Endothelial cell of umbilical vein (primary cell): ENCODE results near the gene PPP3CA. TPM values are rescaled to one million over a fixed set of nuclear protein-coding genes. Genes with fewer than 3 reads are reported as not detected.
A peak's percentile ranks its signal among the peaks of the same experiment; 100 is the strongest.

Experiments
- BruUV-seq: library from RNA; stranded (reverse); fragments of 400-500 nt; replicated peaks from 2 replicates; lab custom pipeline; 2021; lab: Mats Ljungman, UMichigan
- CTCF ChIA-PET: fragments of 300-600, 350-600 bp; sonication (Branson Sonifier 250); formaldehyde crosslinking; loops from one replicate; lab custom pipeline; 2021; ENCODE audit warnings: antibody characterized with exemption, inconsistent platforms; lab: Charles Lee
- POLR2A ChIA-PET: fragments of 300-600, 350-600 bp; sonication (Branson Sonifier 250); formaldehyde crosslinking; loops from one replicate; lab custom pipeline; 2021; ENCODE audit warnings: antibody characterized with exemption, inconsistent platforms; lab: Charles Lee
- DNase-seq: peaks from one replicate; pipeline ENCODE4 v3.0.0-alpha.2; 2011; ENCODE audit warnings: low read depth, low spot score
- FAIRE-seq: peaks from 2 replicates; lab custom pipeline; 2011; peaks lifted over from hg19 to GRCh38; lab: Jason Lieb, UNC
- H2AFZ ChIP-seq: 2 replicates; pipeline ENCODE4 v1.6.0; 2012; ENCODE audit warnings: low read depth, low read length, control low read depth, inconsistent platforms
- H3K27ac ChIP-seq: 2 replicates; pipeline ENCODE4 v1.5.1; 2011; ENCODE audit warnings: low read depth, mild to moderate bottlenecking, control low read depth, low read length, moderate library complexity; ENCODE audit not compliant: insufficient read depth
- H3K27me3 ChIP-seq, 2 experiments: 2 replicates each; pipeline versions ENCODE4 v1.6.0 to v1.6.1; 2011; ENCODE audit warnings: low read length in 2 of 2, mixed read lengths in 1 of 2; ENCODE audit not compliant: control insufficient read depth in 2 of 2, insufficient read depth in 2 of 2
- H3K36me3 ChIP-seq, 2 experiments: 2 replicates in 1 of 2; 3 replicates in 1 of 2; pipeline ENCODE4 v1.5.1; 2011; ENCODE audit warnings: low read length in 2 of 2, mild to moderate bottlenecking in 1 of 2, moderate library complexity in 1 of 2; ENCODE audit not compliant: control insufficient read depth in 2 of 2, insufficient read depth in 2 of 2; ENCODE audit errors: extremely low read depth in 1 of 2
- H3K4me1 ChIP-seq: 3 replicates; pipeline ENCODE4 v1.5.1; 2011; ENCODE audit warnings: mild to moderate bottlenecking, low read length; ENCODE audit not compliant: control insufficient read depth, insufficient read depth; ENCODE audit errors: extremely low read depth
- H3K4me2 ChIP-seq: 2 replicates; pipeline ENCODE4 v1.6.1; 2011; ENCODE audit warnings: low read length, control low read depth, mixed read lengths; ENCODE audit not compliant: insufficient read depth
- H3K4me3 ChIP-seq, 3 experiments: fragments of 200-600 bp in 1 of 3; sonication (generic), shearing (Covaris generic) in 1 of 3; replicated peaks in 1 of 3; 2 replicates each; pipeline ENCODE4 v1.5.1; 2011 to 2016; ENCODE audit warnings: control low read depth in 3 of 3, low read length in 3 of 3, mild to moderate bottlenecking in 2 of 3, inconsistent platforms in 1 of 3, low read depth in 1 of 3, moderate library complexity in 1 of 3; ENCODE audit not compliant: insufficient read depth in 1 of 3
- H3K79me2 ChIP-seq: 2 replicates; pipeline ENCODE4 v1.6.0; 2012; ENCODE audit warnings: low read length, inconsistent platforms; ENCODE audit not compliant: control insufficient read depth, insufficient read depth
- H3K9ac ChIP-seq: replicated peaks from 2 replicates; pipeline ENCODE3; 2011; ENCODE audit warnings: low read length, control low read depth; ENCODE audit not compliant: insufficient read depth; ENCODE audit errors: extremely low read depth
- H3K9me1 ChIP-seq: replicated peaks from 3 replicates; pipeline ENCODE4 v1.6.0; 2011; ENCODE audit warnings: mild to moderate bottlenecking, low read length; ENCODE audit not compliant: control insufficient read depth, insufficient read depth; ENCODE audit errors: extremely low read depth
- H3K9me3 ChIP-seq: replicated peaks from 2 replicates; pipeline ENCODE4 v1.5.1; 2012; ENCODE audit warnings: low read length, inconsistent platforms; ENCODE audit not compliant: control insufficient read depth, insufficient read depth
- H4K20me1 ChIP-seq: replicated peaks from 2 replicates; pipeline ENCODE3; 2011; ENCODE audit warnings: mild to moderate bottlenecking, low read length; ENCODE audit not compliant: control insufficient read depth, insufficient read depth; ENCODE audit errors: extremely low read depth
- CTCF ChIP-seq, 2 donors: IDR thresholded peaks; 1 replicate in 1 of 2; 2 replicates in 1 of 2; pipeline ENCODE4 v1.5.1; 2011; ENCODE audit warnings: low read length in 2 of 2, mild to moderate bottlenecking in 2 of 2, moderate library complexity in 2 of 2, control low read depth in 1 of 2, inconsistent platforms in 1 of 2, low read depth in 1 of 2; ENCODE audit not compliant: insufficient read depth in 1 of 2; ENCODE audit errors: extremely low read depth in 1 of 2
- EZH2 ChIP-seq: IDR thresholded peaks from 2 replicates; pipeline ENCODE4 v1.6.1; 2012; ENCODE audit warnings: borderline replicate concordance, low read depth, mild to moderate bottlenecking, moderate library complexity, low read length, inconsistent platforms; ENCODE audit not compliant: severe bottlenecking
- FOS ChIP-seq: IDR thresholded peaks from 2 replicates; pipeline ENCODE4 v1.6.1; 2011; ENCODE audit warnings: mild to moderate bottlenecking, low read length, moderate library complexity, borderline replicate concordance; ENCODE audit not compliant: insufficient read depth
- GATA2 ChIP-seq: IDR thresholded peaks from 2 replicates; pipeline ENCODE4 v1.7.0; 2011; ENCODE audit warnings: low read depth, mild to moderate bottlenecking, moderate library complexity, mixed read lengths, low read length; ENCODE audit not compliant: insufficient read length, insufficient read depth
- JUN ChIP-seq: IDR thresholded peaks from 2 replicates; pipeline ENCODE4 v1.6.1; 2011; ENCODE audit warnings: borderline replicate concordance, low read depth; ENCODE audit not compliant: insufficient read length, insufficient read depth
- MAX ChIP-seq: IDR thresholded peaks from 2 replicates; pipeline ENCODE4 v1.6.1; 2011; ENCODE audit not compliant: insufficient read depth, insufficient read length
- MYC ChIP-seq: IDR thresholded peaks from one replicate; pipeline ENCODE4 v1.6.1; 2011; ENCODE audit warnings: mild to moderate bottlenecking, low read depth, low read length
- POLR2A ChIP-seq: IDR thresholded peaks from 2 replicates; pipeline ENCODE4 v1.6.1; 2012; ENCODE audit warnings: low read depth, mild to moderate bottlenecking, control low read depth, low read length
- POLR2AphosphoS5 ChIP-seq: IDR thresholded peaks from 2 replicates; pipeline ENCODE4 v1.6.1; 2012; ENCODE audit warnings: low read depth, mild to moderate bottlenecking, control low read depth, low read length, moderate library complexity; ENCODE audit not compliant: insufficient read depth
- dilution Hi-C: fragments of 300-500 bp; cut with MboI; formaldehyde crosslinking; loops from one replicate; pipeline ENCODE4 v1.15.0; 2019; ENCODE audit warnings: low sequenced_read_pairs; ENCODE audit not compliant: extremely low pct_ligation_motif_present
- intact Hi-C: fragments of 100-400 bp; cut with micrococcal nuclease; formaldehyde crosslinking; loops from one replicate; pipeline ENCODE4 v1.10.0; 2022
- polyA plus RNA-seq, 4 experiments: library from polyadenylated mRNA; depleted of rRNA in 3 of 4; stranded (reverse) in 3 of 4; unstranded in 1 of 4; fragments of >200 nt; gene quantifications; 2 replicates each; pipeline versions ENCODE4 v1.2.1 to v1.2.3, GENCODE V29; 2011 to 2012; ENCODE audit warnings: missing spikeins in 1 of 4
- total RNA-seq: library from RNA; stranded (reverse); gene quantifications from 2 replicates; pipeline ENCODE4 v1.2.3, GENCODE V29; 2021

Gene PPP3CA
- total and polyA plus RNA-seq, 2 donors (not counting 3 experiments of a cell fraction or from before 2014, with no cell fraction given) = 7.0 to 43.3 TPM

GRCh38 chr4:101254776-101255175 is 92.5 kb downstream of the PPP3CA start:
- peak overlapping the region; percentile 58 for H3K9ac ChIP-seq
- no peaks in the 10 kb centered on the region for H3K36me3 ChIP-seq
- H3K4me2 ChIP-seq = peak overlapping the region; percentile 88
- peaks cover 35% of the 10 kb centered on the region for H3K4me1 ChIP-seq
- ChIA-PET CTCF (no interaction called here), POLR2A (no interaction called here)
- DNase-seq (peak; percentile 73), FAIRE-seq (no peak)
- TF ChIP-seq JUN (no peak), EZH2 (no peak), MAX (no peak), POLR2A (no peak), CTCF (IDR thresholded peaks at IDR 0.05; ENCODE audit: extremely low read depth in 1 of 2, insufficient read depth in 1 of 2, low read depth in 1 of 2, low read length in 2 of 2) (no peak), FOS (no peak), POLR2AphosphoS5 (no peak), MYC (no peak), GATA2 (no peak)
- peaks cover 2% of the 10 kb centered on the region for H4K20me1 ChIP-seq
- H3K9me1 ChIP-seq = no peaks in the 10 kb centered on the region
- dilution Hi-C loops = no loop called here
- peaks cover 4% of the 10 kb centered on the region for H3K79me2 ChIP-seq
- intact Hi-C loops = no loop called here
- no peaks in the 10 kb centered on the region for H3K9me3 ChIP-seq
- H3K27me3 ChIP-seq = no peaks in the 10 kb centered on the region
- peak overlapping the region in 1 of 3 experiments; percentile 46 for H3K4me3 ChIP-seq
- no peak overlapping the region for H2AFZ ChIP-seq
- peak overlapping the region; percentile 48 for H3K27ac ChIP-seq
- BruUV-seq = no TSS peak
